Smooth muscle cell of the coronary artery (primary cell): ENCODE measurements around the gene GPR173. TPM values are rescaled to one million over a fixed set of nuclear protein-coding genes. Genes with fewer than 3 reads are reported as not detected.

Experiments
- total RNA-seq: library from RNA; depleted of rRNA; stranded (reverse); fragments of >200 nt; gene quantifications from 2 replicates; pipeline ENCODE4 v1.2.3, GENCODE V29; 2014; ENCODE audit warnings: low replicate concordance

The GPR173 gene, protein sequence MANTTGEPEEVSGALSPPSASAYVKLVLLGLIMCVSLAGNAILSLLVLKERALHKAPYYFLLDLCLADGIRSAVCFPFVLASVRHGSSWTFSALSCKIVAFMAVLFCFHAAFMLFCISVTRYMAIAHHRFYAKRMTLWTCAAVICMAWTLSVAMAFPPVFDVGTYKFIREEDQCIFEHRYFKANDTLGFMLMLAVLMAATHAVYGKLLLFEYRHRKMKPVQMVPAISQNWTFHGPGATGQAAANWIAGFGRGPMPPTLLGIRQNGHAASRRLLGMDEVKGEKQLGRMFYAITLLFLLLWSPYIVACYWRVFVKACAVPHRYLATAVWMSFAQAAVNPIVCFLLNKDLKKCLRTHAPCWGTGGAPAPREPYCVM
- total RNA-seq: 1.4 and 4.2 TPM in 2 replicates

DNA sequence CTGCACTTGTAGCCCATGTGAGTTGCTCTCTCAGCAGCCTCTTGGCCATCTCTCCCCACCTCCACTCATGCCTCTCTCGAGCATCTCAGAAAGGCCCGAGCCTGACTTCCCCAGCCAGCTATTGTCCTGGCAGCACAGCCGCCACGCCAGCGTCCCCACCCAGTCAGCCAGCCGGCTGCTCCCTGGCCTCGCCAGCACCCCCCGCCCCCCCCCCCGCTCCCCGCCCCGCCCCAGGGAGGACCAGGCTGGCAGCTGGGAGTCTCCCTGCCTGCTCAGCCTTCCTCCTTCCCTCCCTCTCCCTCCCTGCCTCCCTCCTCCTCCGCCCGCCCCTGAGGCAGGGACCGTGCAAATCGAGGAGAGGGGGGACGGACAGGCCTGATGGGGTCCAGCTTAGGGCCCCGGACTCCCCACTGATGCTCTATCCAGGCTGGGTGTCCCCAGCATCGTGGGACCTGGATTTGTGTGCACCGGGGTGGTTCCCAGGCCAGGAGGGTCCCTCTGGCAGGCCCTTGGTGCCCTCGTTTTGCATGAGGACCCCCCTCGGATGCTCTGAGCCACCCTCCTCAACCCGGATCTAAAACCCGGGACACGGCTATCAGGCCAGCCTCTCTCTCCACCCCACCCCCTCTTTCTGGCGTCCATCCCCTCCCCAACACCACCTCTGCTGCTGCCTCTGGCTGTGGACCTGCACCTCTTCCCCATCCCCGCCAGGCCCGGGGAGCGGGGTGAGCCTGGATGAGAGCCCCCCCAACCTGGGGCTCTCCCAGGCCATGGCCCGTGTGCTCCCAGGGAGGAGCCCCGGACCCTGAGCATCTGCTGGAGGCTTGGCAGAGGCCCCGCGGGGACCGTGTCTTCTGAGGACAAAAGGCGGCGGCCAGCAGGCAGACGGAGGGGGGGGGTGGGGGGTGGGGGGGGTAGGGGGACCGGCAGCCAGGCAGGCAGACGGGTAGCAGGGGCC lies at the start of gene GPR173:
GPR173 (plus strand) TSS at position 621 of the 958 bp plus-strand sequence. CDS start 27,833 bp downstream, outside the sequence.

DNA sequence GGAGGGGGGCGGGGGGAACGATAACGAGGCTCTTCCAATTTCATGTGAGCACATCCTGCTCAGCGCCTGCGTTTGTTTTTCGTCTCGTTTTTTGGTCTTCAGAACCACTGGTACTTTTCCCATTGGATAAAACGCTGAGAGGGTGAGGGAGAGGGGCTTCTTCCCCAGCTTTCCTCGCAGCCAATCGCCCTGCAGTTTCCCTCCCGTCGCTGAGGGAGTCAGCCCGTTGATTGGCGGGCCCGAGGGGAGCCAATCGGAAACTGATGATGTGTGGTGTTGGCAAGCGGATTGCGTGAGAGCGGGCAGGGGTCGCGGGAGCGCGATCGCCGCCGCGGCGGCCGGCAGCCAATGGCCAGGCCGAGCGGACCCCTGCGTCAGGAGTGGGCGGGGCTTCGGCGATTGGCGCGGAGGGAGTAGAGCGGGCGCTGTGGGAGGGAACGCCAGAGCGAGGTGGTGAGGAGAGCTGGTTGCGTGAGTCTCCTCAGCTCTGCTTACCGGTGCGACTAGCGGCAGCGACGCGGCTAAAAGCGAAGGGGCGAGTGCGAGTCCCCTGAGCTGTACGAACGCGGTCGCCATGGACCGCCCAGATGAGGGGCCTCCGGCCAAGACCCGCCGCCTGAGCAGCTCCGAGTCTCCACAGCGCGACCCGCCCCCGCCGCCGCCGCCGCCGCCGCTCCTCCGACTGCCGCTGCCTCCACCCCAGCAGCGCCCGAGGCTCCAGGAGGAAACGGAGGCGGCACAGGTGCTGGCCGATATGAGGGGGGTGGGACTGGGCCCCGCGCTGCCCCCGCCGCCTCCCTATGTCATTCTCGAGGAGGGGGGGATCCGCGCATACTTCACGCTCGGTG lies 33.6 kb downstream of the GPR173 start, which contains the start of gene TSPYL2:
TSPYL2 (plus strand) TSS at position 443 of the 848 bp plus-strand sequence; CDS start at position 575, 132 bp downstream.

GRCh38 chrX:53093748-53094581 lies 45.4 kb downstream of the GPR173 start, which contains the start of gene KANTR:
Gene KANTR (plus strand): TSS chrX:53094142. CDS start chrX:53124273, 30,131 bp downstream.

Other genes starting within 250 kb of the GPR173 start
- gene XAGE5, start 237.5 kb upstream of the GPR173 start, total RNA-seq: not detected in 2 replicates
- gene XAGE3, start 180.7 kb upstream of the GPR173 start, total RNA-seq: not detected in 2 replicates
- 8.3 and 10.1 TPM in 2 replicates for gene FAM156B, start 151.5 kb upstream of the GPR173 start, total RNA-seq
- gene FAM156A, start 90.3 kb upstream of the GPR173 start, total RNA-seq: 14.4 and 25.2 TPM in 2 replicates
- gene TSPYL2, start 33.6 kb downstream of the GPR173 start, total RNA-seq: 15.8 and 26.1 TPM in 2 replicates
- gene KANTR, start 45.4 kb downstream of the GPR173 start, total RNA-seq: 5.0 and 13.1 TPM in 2 replicates
- 50.3 and 55.2 TPM in 2 replicates for gene KDM5C, start 176.4 kb downstream of the GPR173 start, total RNA-seq
- gene IQSEC2, start 232.8 kb downstream of the GPR173 start, total RNA-seq: 2.1 and 4.3 TPM in 2 replicates